K562 (cell line): ENCODE data around the gene OR2AG1. TPM values are rescaled to one million over a fixed set of nuclear protein-coding genes. Genes with fewer than 3 reads are reported as not detected.

ENCODE experiments used
- ARID4B ChIP-seq: sonication (generic); formaldehyde crosslinking; IDR thresholded peaks from 2 replicates; pipeline ENCODE4 v1.8.0; 2022; ENCODE audit warnings: mild to moderate bottlenecking, missing genetic modification reagents
- ATF2 ChIP-seq: sonication (generic); formaldehyde crosslinking; IDR thresholded peaks from 2 replicates; pipeline ENCODE4 v1.8.1; 2022; ENCODE audit warnings: missing genetic modification reagents
- BCLAF1 ChIP-seq, 2 experiments: fragments of 450-650 bp in 1 of 2; IDR thresholded peaks; 2 replicates each; pipeline ENCODE4 v1.6.1; 2011 to 2017; ENCODE audit warnings: low read depth in 2 of 2, antibody characterized with exemption in 1 of 2, borderline replicate concordance in 1 of 2, low read length in 1 of 2, mild to moderate bottlenecking in 1 of 2, mixed read lengths in 1 of 2; ENCODE audit not compliant: control insufficient read depth in 1 of 2
- ELK3 ChIP-seq: fragments of 450-650 bp; formaldehyde crosslinking; IDR thresholded peaks from 2 replicates; pipeline ENCODE4 v1.4.0; 2020; ENCODE audit warnings: mild to moderate bottlenecking
- HEY1 ChIP-seq: fragments of 250-450 bp; sonication (Bioruptor Pico); IDR thresholded peaks from 2 replicates; pipeline ENCODE4 v1.5.0; 2020; ENCODE audit warnings: mild to moderate bottlenecking, moderate library complexity, borderline replicate concordance
- JUNB ChIP-seq: fragments of 450-650 bp; formaldehyde crosslinking; conservative IDR thresholded peaks from 2 replicates; pipeline ENCODE4 v1.4.0; 2020; ENCODE audit warnings: mild to moderate bottlenecking
- MTA3 ChIP-seq: fragments of 450-650 bp; formaldehyde crosslinking; IDR thresholded peaks from 2 replicates; pipeline ENCODE4 v1.6.1; 2017; ENCODE audit warnings: mild to moderate bottlenecking, borderline replicate concordance
- ZNF280B ChIP-seq: fragments of 250-450 bp; sonication (Bioruptor Pico); IDR thresholded peaks from 2 replicates; pipeline ENCODE4 v1.5.1; 2021; ENCODE audit warnings: mild to moderate bottlenecking
- ZNF609 ChIP-seq: sonication (generic); formaldehyde crosslinking; IDR thresholded peaks from 2 replicates; pipeline ENCODE4 v1.8.1; 2023; ENCODE audit warnings: missing genetic modification reagents, mild to moderate bottlenecking, borderline replicate concordance
- polyA plus RNA-seq, 8 experiments: library from polyadenylated mRNA; depleted of rRNA in 4 of 8; stranded (reverse) in 5 of 8; unstranded in 3 of 8; fragments of >200 nt; fragmentation: Nextera tagmentation in 2 of 8; fragmentation: Illumina TruSeq in 1 of 8; extraction: Ambion mirVana in 2 of 8; extraction: Trizol in 1 of 8; gene quantifications; 2 replicates each; pipeline versions ENCODE4 v1.2.1 to v1.2.3, GENCODE V29; 2011 to 2014; ENCODE audit warnings: inconsistent platforms in 1 of 8, missing spikeins in 1 of 8
- total RNA-seq, 7 experiments: library from RNA; depleted of rRNA in 6 of 7; stranded (reverse); fragments of >200 nt in 6 of 7; fragmentation: Illumina TruSeq in 2 of 7; extraction: Trizol in 2 of 7; gene quantifications; 2 replicates each; pipeline versions ENCODE4 v1.2.1 to v1.2.3, GENCODE V29; 2011 to 2021; ENCODE audit warnings: low replicate concordance in 1 of 7

OR2AG1 gene
- total and polyA plus RNA-seq, 9 of the 15 experiments (the other 6 are each of a cell fraction or from before 2014, with no cell fraction given): 0.05 to 0.11 (median 0.07) TPM; not detected in 5

- TF ChIP-seq ARID4B (CRISPR knock-in tag) (no peak), ELK3 (no peak), BCLAF1 (IDR thresholded peaks at IDR 0.05; ENCODE audit: borderline replicate concordance in 1 of 2, control insufficient read depth in 1 of 2, low read depth in 2 of 2, low read length in 1 of 2) (no peak), ZNF609 (CRISPR knock-in tag) (no peak), ZNF280B (CRISPR knock-in tag) (no peak), MTA3 (no peak), HEY1 (no peak), ATF2 (CRISPR knock-in tag) (no peak), JUNB (no peak)
Measured at GRCh38 chr11:6745465-6746015, 37.3 kb upstream of the OR2AG1 start (continued).
